T-helper 9 cell (primary cell): ENCODE results near the gene POLR3E.

ENCODE experiments used
- DNase-seq: peaks from one replicate; pipeline ENCODE4 v3.0.0-alpha.2; 2020

POLR3E gene

DNA sequence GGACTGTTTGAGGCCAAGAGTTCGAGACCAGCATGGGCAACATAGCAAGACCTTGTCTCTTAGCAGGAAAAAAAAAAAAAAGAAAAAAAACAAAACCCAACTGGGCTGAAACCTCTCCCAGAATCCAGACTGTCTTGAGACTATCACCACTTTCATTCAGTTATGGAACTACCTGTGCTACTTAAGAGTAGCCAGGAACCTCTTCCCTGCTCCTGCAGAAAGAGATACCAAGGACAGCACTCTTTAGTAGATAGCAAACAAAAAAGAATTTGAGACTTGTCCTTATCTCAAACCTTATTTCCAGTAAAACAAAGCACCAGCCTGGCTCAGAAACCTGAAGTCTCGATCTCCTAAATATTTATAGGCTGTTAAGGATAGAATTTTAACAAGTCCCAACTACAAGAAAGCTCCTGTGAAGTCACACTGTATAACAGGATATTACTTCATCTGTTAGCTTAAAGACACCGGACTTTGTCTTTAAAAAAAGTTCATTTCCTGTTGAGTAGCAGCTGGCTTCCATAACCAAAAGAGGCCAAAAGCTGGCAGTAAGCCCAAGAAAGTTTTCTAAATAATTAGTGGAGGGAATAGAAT lies 72.1 kb downstream of the POLR3E start:
- DNase-seq: no peak

DNA sequence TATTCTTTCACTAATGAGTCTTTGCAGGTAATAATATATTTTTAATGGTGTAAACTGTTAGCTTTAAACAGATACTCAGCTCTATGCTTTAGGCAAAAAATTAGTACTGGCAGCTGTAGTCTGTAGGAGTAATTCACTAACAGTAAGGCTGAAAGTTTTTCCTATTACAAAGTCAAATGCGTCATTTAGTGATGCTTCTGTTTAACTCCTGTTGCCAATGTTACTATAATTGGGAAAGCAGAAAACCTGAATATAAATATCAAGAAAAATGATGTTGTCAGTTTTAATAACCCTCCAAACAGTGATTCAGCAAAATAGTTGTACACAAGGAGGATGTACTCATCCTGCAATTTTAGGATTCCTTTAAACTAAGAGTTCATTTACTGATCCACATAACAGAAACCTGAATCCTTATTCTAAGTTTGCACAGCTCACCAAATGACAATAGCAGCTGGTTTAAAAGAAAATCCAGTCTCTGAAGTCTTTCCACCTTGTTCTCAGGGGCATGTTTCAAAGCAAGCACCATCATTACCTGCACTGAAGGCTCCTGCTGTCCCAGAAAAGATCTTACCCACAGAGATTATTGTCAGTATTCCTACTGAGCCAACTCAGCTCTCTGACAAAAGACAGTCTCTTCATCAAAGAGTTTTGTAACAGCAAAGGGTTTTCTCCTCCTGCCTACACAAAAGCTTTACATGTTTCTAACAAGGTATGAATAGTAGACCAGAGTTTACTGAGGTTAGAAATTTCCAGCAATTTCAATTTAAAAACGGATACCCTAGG lies 73.0 kb downstream of the POLR3E start:
- DNase-seq: no peak

DNA sequence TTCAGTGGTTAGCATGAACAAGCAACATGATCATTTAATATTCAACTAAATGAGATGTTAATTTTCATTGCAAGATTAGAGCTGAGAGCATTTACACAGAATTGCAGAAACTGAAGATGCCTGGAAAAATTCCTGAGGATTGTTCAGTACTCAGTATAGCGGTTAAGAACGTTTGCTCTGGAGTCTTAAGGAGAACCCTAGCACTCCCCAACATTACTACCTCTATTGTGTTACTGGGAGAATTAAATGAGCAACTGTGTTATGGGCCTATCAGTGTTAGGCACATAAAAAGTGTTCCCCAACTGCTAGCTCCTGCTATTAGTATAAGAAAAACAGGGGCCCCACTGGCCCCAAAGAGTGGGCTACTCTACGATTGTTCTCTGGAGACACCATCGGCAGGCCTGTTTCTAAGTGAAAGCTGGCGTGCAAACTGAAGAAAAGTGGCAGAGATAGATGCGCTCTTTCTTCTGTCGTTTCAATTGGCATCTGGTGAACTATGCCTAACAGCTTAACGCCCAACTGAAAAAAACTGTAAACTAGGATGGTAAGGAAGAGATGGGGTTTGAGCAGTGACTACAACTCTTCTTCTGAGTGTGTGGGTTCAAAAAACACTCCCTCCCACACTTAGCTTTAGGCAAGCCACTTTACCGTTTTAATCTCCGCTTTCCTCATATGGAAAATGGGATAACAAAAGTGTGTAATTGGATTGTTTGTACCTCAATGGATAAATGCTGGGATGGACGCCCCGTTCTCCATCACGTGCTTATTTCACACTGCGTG lies 75.9 kb downstream of the POLR3E start:
- DNase-seq: no peak

DNA sequence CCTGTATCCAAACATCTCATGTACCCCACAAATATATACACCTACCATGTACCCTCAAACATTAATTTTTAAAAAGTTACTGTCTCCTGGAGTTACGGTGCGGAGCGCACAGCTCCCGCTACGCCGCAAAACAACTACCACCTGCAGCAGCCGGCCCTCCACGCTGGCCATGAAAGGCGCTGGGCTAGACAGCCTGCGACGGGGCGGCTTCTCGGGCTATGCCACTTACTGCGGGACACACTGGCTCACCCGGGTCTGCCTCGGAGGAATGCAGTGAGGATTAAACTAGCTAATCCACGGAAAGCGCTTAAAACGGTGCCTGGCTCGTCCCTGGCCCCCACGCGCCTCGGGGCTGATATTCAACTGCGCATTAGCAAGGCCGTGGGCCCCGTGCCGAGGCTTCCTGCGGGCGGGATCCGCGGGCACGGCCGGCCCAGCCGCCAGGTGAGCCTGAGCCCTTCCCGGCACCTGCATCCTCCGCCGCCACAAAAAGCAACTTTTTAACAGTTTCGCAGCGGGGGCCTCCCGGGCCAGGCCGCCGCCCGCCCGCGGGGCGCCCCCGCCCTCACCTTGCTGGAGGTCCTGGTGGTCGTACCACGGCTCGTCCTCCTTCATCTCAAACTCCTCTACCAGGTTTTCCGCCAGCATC lies 76.6 kb downstream of the POLR3E start:
- peak; percentile 31 for DNase-seq

DNA sequence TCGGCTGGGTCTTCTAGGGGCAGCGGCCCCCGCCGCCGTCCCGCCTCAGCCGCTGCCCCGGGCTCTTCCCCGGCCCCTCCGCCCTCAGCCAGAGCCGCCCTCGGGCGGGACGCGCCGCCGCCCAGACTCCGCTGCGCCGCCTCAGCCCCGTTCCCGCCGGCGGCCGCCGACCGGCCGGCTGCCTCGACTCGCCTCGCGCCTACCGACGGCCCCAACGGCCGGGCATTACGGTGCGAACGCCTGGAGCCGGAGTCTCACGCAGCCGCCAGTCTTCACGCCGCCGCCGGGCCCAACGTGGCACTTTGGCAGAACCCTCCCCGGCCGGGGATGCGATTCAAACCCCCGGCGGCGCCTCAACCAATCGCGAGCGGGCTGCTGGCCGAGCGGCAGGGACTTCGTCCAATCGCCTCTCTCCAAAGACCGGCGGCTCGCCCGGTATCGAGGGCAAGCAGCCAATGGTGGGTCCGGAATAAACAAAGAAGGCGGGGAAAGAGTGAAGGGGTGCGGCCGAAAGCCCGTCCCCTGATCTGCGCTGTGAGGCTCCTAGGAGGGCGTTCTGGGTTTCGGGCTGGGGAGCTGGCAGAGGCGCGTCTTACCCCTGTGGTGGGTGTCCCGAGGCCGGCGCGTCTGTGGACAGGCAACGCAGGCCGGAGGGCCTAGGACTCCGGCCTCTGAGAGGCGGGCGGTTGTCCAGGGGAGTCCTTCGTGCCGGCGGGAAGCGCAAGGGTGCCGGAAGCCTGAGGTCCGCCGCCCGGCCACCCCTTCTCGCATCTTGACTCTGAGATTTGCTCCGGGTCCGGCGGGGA lies 77.3 kb downstream of the POLR3E start, which contains the start of gene CDR2:
Gene CDR2, minus strand, starts transcription at position 309 of the 806 bp plus-strand sequence. CDS start 310 bp downstream, outside the sequence.
- peak; percentile 97 for DNase-seq

DNA sequence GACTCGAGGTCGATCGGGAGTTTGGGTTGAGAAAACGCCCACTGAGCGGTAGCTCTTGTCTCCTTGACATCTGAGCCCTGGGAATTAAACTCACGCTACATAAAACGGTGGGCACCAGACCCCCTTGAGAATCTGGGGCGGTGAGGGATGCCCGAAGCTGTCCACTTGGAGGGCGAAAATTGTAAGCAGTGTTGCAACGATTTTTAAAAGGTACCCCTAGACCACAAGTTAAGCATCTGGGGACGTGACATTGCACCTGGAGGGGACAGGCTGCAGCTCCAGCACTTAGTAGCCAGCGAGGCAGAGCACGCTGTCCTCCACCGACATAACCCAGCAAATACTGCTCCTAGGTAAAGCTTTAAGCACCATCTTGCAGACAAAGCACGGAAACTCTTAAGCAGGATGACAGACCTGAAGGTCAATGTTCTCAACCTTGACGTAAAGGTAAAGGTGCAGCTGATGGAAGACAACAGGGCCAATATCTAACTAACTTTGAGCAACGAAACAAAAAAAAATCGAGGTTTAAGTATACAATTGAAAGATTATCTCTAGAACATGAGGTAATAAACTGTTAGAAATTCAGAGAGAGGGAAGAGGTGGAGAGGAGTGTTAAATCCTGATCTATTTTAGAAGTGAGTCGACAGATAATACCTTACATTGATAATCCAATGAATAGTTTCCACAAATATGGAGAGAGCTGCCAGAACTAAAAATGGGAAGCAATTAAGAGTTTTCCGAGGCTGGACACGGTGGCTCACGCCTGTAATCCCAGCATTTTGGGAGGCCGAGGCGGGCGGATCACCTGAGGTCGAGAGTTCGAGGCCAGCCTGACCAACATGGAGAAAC lies 78.1 kb downstream of the POLR3E start:
- DNase-seq: no peak

DNA sequence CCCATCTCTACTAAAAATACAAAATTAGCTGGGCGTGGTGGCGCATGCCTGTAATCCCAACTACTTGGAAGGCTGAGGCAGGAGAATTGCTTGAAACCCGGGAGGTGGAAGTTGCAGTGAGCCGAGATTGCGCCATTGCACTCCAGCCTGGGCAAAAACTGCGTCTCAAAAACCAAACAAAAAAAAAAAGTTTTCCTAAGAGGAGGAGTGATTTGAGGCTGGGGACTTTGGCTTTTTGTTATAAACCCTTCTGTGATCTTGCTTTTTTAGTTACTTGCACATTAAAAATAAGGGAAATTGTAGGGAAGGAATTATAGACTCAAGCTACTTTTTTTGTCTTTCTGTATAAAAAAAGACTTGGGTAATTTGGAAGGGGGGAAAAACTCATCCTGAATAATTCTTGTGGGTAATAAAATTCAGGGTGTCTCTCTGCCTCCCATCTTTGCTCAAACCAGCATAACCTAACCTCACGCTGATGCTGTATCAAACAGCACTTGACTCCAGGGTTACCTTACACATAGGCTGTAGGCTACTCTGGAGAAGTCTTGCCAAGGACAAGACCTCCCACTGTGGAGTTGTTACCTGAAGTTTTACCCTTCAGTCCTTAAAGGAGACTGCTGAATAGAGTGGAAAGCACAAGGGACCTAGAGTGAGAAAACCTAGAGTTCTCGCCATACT lies 78.9 kb downstream of the POLR3E start:
- no peak for DNase-seq

DNA sequence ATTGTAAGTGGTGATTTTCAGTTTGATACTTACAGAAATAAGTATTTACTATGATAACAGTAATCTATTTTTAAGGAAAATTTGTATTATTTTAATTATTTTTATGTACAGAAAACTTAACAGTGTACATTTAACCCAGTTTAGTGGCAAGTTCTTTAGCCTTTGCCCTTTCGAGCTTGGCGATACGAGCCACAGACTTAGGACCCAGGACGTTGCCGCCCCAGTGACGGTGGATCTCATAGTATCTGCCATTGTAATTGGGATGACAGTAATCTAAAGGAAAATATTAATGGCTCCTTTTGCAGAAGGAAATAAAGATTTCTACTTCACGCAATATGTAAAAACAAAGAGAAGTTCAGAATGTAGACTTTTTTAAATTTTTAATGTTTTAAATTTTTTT lies 82.4 kb downstream of the POLR3E start:
- DNase-seq: no peak

DNA sequence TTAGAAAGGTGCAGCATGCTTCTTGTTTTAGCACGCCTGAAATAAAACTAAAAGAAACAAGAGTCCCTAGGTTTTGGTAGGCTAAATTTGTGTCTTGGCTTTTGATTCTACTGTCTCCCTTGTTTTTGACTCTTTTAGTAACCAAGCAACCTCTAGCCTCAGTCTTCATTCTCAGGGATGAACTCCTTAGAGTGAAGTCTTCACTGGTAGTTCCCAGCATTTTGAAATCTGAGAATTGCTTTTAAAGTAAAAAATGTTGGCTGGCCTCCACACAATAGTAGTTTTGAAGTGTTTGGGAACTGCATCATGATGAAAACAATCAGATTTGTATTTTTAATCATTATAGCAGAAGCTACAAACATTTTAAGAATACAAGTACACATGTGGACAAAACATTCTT lies 83.3 kb downstream of the POLR3E start:
- DNase-seq: no peak

DNA sequence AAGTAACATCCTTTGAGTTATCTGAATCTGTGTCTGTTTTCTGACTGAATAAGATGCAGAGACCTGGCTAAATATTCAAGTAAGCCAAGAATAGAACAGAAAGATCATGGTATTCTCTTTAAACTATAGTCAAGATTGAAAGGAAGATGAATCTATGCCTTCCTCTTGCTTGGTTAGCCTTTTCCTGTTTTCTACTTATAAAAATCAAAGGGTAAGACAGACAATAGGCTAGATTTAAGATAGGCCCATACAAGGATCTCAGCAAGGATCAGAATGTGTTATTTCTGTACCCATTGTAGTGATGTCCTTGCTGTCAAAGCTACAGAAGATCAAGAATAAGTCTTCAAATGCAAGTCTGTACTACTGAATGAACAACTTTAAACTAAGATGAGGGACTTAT lies 84.2 kb downstream of the POLR3E start:
- no peak for DNase-seq

DNA sequence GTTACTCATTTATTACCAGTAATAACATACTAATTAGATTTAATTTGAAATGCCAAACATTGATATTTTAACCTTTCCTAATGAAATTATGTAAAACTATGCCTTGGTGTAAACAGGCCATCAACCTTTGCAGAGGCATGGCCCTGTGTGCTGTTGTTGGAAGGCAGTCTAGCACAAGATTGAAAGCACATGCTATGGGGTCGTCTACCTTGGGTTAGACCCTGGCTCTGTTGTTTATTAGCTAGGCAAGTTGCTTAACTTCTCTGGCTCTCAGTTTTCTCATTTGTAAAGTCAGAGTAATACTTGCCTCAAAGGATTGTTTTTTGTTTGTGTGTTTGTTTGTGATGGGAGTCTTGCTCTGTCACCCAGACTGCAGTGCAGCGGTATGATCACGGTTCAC lies 86.6 kb downstream of the POLR3E start:
- DNase-seq: no peak
